Body of pancreas (tissue), 4 donors: ENCODE data around the gene SIM2. TPM values are rescaled to one million over a fixed set of nuclear protein-coding genes. Genes with fewer than 3 reads are reported as not detected.

Source experiments
- ATAC-seq: fragments of 150-250 bp; one replicate; pipeline ENCODE4 v1.9.1; 2016
- DNase-seq, 4 donors: peaks; one replicate each; pipeline ENCODE4 v3.0.0-alpha.2; 2019
- H3K27ac ChIP-seq, 4 donors: fragments of 200-600 bp; sonication (generic); 1 replicate in 3 of 4; 2 replicates in 1 of 4; pipeline versions ENCODE4 v1.5.1 to v1.6.1; 2016 to 2019; ENCODE audit warnings: mild to moderate bottlenecking in 1 of 4, mixed read lengths in 1 of 4, moderate library complexity in 1 of 4
- H3K27me3 ChIP-seq, 2 donors: fragments of 200-600 bp; sonication (generic); one replicate each; pipeline ENCODE4 v1.6.0; 2016; ENCODE audit warnings: mild to moderate bottlenecking in 1 of 2
- H3K36me3 ChIP-seq, 2 donors: fragments of 200-600 bp; sonication (generic); replicated peaks in 1 of 2; 2 replicates each; pipeline ENCODE4 v1.5.1; 2016; ENCODE audit warnings: low read depth in 2 of 2; ENCODE audit not compliant: insufficient read depth in 1 of 2
- H3K4me1 ChIP-seq: fragments of 200-600 bp; sonication (generic); one replicate; pipeline ENCODE4 v1.6.0; 2016
- H3K4me3 ChIP-seq, 2 donors: fragments of 200-600 bp; sonication (generic); 1 replicate in 1 of 2; 2 replicates in 1 of 2; pipeline ENCODE4 v1.5.1; 2016 to 2019
- H3K9me3 ChIP-seq, 3 donors: fragments of 200-600 bp; sonication (generic); 1 replicate in 2 of 3; 2 replicates in 1 of 3; pipeline ENCODE4 v1.5.1; 2016
- CTCF ChIP-seq, 7 experiments: fragments of 450-650 bp in 4 of 7; fragments of 200-600 bp in 3 of 7; sonication (generic) in 3 of 7; IDR thresholded peaks; one replicate each; pipeline ENCODE4 v1.5.1; 2016 to 2019; ENCODE audit warnings: antibody characterized with exemption in 7 of 7
- POLR2A ChIP-seq, 3 donors: fragments of 450-650 bp; IDR thresholded peaks; one replicate each; pipeline ENCODE4 v1.6.1; 2016; ENCODE audit warnings: antibody characterized with exemption in 3 of 3, mild to moderate bottlenecking in 2 of 3
- WGBS, 2 donors: methylation state at CpG; one replicate each; pipeline ENCODE4 v1.1.5; 2017; 5-methylcytosine and 5-hydroxymethylcytosine counted together
- intact Hi-C: fragments of 100-400 bp; cut with DNase I; formaldehyde crosslinking; loops from one replicate; pipeline ENCODE4 v1.15.1; 2023
- total RNA-seq, 2 donors: library from RNA; depleted of rRNA; stranded (reverse); fragments of >200 nt; gene quantifications; one replicate each; pipeline ENCODE4 v1.1.0, GENCODE V29; 2016

SIM2 gene
- total RNA-seq, 2 donors from 2014 or later, result 0.26 TPM; not detected in 1

GRCh38 chr21:36753556-36753955, 54.6 kb downstream of the SIM2 start:
- Histone ChIP-seq H3K4me3 (no peak overlapping the region), H3K9me3 (no peaks in the 10 kb centered on the region), H3K27me3 (no peaks in the 10 kb centered on the region), H3K4me1 (no peaks in the 10 kb centered on the region), H3K36me3 (no peaks in the 10 kb centered on the region), H3K27ac (no peak overlapping the region)
- TF ChIP-seq POLR2A (IDR thresholded peaks at IDR 0.05), result no peak
- TF ChIP-seq CTCF (IDR thresholded peaks at IDR 0.05), result no peak
- whole genome bisulfite sequencing, 2 donors, result 84 to 88% methylated on average over 3 of the region's 3 CpGs
- intact Hi-C loops, result loop anchor here (10.0 kb wide), 2 partner anchors 101 to 171 kb away; no protein-coding TSS in a partner anchor
- ATAC-seq (no peak), DNase-seq (no peak)

- Histone ChIP-seq H3K27ac (no peak overlapping the region), H3K9me3 (no peaks in the 10 kb centered on the region), H3K27me3 (no peaks in the 10 kb centered on the region), H3K36me3 (no peaks in the 10 kb centered on the region), H3K4me3 (no peak overlapping the region), H3K4me1 (no peaks in the 10 kb centered on the region)
- no peak for DNase-seq
- no peak for ATAC-seq
- TF ChIP-seq POLR2A (IDR thresholded peaks at IDR 0.05) (no peak), CTCF (IDR thresholded peaks at IDR 0.05) (no peak)
- 87 to 90% methylated on average over 22 of the region's 22 CpGs for WGBS, 2 donors
- intact Hi-C loops, result loop anchor here (10.0 kb wide), 2 partner anchors 100 to 170 kb away; no protein-coding TSS in a partner anchor
Measured at GRCh38 chr21:36754241-36754898, 55.5 kb downstream of the SIM2 start.

- no peak for ATAC-seq
- WGBS, 2 donors, result 80 to 90% methylated on average over 7 of the region's 7 CpGs
- Histone ChIP-seq H3K4me3 (no peak overlapping the region), H3K27me3 (no peaks in the 10 kb centered on the region), H3K4me1 (peaks cover 1% of the 10 kb centered on the region), H3K9me3 (no peaks in the 10 kb centered on the region), H3K36me3 (no peaks in the 10 kb centered on the region), H3K27ac (no peak overlapping the region)
- intact Hi-C loops, result loop anchor here (10.0 kb wide), 2 partner anchors 98 to 168 kb away; no protein-coding TSS in a partner anchor
- TF ChIP-seq POLR2A (IDR thresholded peaks at IDR 0.05) (no peak), CTCF (IDR thresholded peaks at IDR 0.05) (no peak)
- no peak for DNase-seq
Measured at GRCh38 chr21:36756527-36756926, 57.6 kb downstream of the SIM2 start.

GRCh38 chr21:36757196-36757595, 58.3 kb downstream of the SIM2 start:
- TF ChIP-seq CTCF (IDR thresholded peaks at IDR 0.05) (no peak), POLR2A (IDR thresholded peaks at IDR 0.05) (no peak)
- DNase-seq (no peak), ATAC-seq (no peak)
- 94 to 97% methylated on average over 6 of the region's 6 CpGs for WGBS, 2 donors
- H3K27ac ChIP-seq, result no peak overlapping the region
- intact Hi-C loops, result loop anchor here (10.0 kb wide), 2 partner anchors 98 to 168 kb away; no protein-coding TSS in a partner anchor
- H3K4me1 ChIP-seq, result peaks cover 8% of the 10 kb centered on the region
- H3K9me3 ChIP-seq, result no peaks in the 10 kb centered on the region
- no peak overlapping the region for H3K4me3 ChIP-seq
- no peaks in the 10 kb centered on the region for H3K27me3 ChIP-seq
- no peaks in the 10 kb centered on the region for H3K36me3 ChIP-seq
